HepG2 (cell line): ENCODE data around the gene MCOLN1. TPM values are rescaled to one million over a fixed set of nuclear protein-coding genes. Genes with fewer than 3 reads are reported as not detected.

Experiments used
- EP300 ChIP-seq, 3 experiments: sonication (generic) in 1 of 3; formaldehyde crosslinking in 1 of 3; IDR thresholded peaks; 2 replicates each; pipeline versions ENCODE4 v1.5.1 to v1.6.1; 2011 to 2020; ENCODE audit warnings: low read depth in 2 of 3, low read length in 2 of 3, borderline replicate concordance in 1 of 3, improper control_type of control experiment in 1 of 3, mild to moderate bottlenecking in 1 of 3, missing genetic modification reagents in 1 of 3, moderate library complexity in 1 of 3
- HCFC1 ChIP-seq: fragments of 150-350 bp; IDR thresholded peaks from 2 replicates; pipeline ENCODE4 v1.6.1; 2014; ENCODE audit warnings: low read depth, low read length
- NFYB ChIP-seq: sonication (generic); formaldehyde crosslinking; IDR thresholded peaks from 2 replicates; pipeline ENCODE4 v1.4.0; 2020; ENCODE audit warnings: missing genetic modification reagents
- PCBP1 ChIP-seq: fragments of 200-400 bp; formaldehyde crosslinking; IDR thresholded peaks from 2 replicates; pipeline ENCODE4 v1.6.1; 2017; ENCODE audit warnings: mild to moderate bottlenecking, low read depth, low read length, borderline replicate concordance
- PTBP1 ChIP-seq: fragments of 200-400 bp; formaldehyde crosslinking; IDR thresholded peaks from 2 replicates; pipeline ENCODE4 v1.6.1; 2018; ENCODE audit warnings: low read length, low read depth; ENCODE audit not compliant: poor library complexity, severe bottlenecking
- RERE ChIP-seq: IDR thresholded peaks from 2 replicates; pipeline ENCODE4 v1.6.1; 2016; ENCODE audit warnings: low read depth, missing genetic modification reagents, missing compliant biosample characterization
- ZNF121 ChIP-seq: sonication (generic); formaldehyde crosslinking; IDR thresholded peaks from 2 replicates; pipeline ENCODE4 v1.5.0; 2020; ENCODE audit warnings: mild to moderate bottlenecking, missing genetic modification reagents
- ZNF615 ChIP-seq: sonication (generic); formaldehyde crosslinking; IDR thresholded peaks from 2 replicates; pipeline ENCODE4 v1.5.0; 2020; ENCODE audit warnings: mild to moderate bottlenecking, missing genetic modification reagents, borderline replicate concordance
- polyA plus RNA-seq, 8 experiments: library from polyadenylated mRNA; depleted of rRNA in 3 of 8; stranded (reverse) in 7 of 8; unstranded in 1 of 8; fragments of >200 nt; fragmentation: Illumina TruSeq in 4 of 8; extraction: Trizol in 4 of 8; gene quantifications; 2 replicates each; pipeline versions ENCODE4 v1.2.1 to v1.2.3, GENCODE V29; 2011 to 2016; ENCODE audit warnings: low read depth in 4 of 8, missing spikeins in 1 of 8, mixed read lengths in 1 of 8; ENCODE audit not compliant: insufficient read depth in 1 of 8
- total RNA-seq, 5 experiments: library from RNA; depleted of rRNA; stranded (reverse); fragments of >200 nt; fragmentation: Illumina TruSeq; extraction: Trizol; gene quantifications; 2 replicates each; pipeline ENCODE4 v1.2.3, GENCODE V29; 2016; ENCODE audit warnings: low read depth in 1 of 5
- TF ChIP-seq, protein P1 (sequence below): sonication (generic); formaldehyde crosslinking; IDR thresholded peaks from 2 replicates; pipeline ENCODE4 v1.4.0; 2020; ENCODE audit warnings: missing genetic modification reagents
- TF ChIP-seq, protein P2 (sequence below): sonication (generic); formaldehyde crosslinking; IDR thresholded peaks from 2 replicates; pipeline ENCODE4 v1.9.0; 2021; ENCODE audit warnings: mild to moderate bottlenecking, missing genetic modification reagents

MCOLN1 gene
- total and polyA plus RNA-seq, 2 of the 13 experiments (the other 11 are each of a cell fraction or from before 2014, with no cell fraction given) = 3.4 to 15.7 TPM

DNA sequence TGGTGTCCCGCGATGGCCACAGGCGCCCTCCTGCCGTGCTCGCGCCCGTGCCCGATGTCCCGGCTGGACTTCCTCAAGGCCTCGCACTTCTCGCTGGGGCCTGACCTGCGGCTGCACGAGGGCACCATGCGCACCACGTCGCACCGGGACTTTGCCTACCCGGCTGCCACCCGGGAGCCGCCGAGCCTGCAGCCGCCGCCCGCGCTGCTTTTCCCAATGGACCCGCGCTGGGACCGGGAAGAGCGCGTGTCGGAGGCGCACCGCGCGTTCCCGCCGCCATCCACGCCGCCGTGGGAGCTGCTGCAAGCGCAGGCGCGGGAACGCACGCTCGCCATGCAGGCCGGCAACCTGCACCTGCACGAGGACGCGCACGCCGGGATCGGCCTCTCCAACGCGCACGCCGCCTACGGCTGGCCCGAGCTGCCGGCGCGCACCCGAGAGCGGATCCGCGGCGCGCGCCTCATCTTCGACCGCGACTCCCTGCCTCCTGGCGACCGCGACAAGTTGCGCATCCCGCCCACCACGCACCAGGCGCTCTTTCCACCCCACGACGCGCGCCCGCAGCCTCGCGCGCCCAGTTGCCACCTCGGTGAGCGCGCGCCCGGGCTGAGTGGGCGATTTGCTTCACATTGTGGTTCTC is 21.5 kb upstream of the MCOLN1 start (continued):
- TF ChIP-seq, protein P1, sequence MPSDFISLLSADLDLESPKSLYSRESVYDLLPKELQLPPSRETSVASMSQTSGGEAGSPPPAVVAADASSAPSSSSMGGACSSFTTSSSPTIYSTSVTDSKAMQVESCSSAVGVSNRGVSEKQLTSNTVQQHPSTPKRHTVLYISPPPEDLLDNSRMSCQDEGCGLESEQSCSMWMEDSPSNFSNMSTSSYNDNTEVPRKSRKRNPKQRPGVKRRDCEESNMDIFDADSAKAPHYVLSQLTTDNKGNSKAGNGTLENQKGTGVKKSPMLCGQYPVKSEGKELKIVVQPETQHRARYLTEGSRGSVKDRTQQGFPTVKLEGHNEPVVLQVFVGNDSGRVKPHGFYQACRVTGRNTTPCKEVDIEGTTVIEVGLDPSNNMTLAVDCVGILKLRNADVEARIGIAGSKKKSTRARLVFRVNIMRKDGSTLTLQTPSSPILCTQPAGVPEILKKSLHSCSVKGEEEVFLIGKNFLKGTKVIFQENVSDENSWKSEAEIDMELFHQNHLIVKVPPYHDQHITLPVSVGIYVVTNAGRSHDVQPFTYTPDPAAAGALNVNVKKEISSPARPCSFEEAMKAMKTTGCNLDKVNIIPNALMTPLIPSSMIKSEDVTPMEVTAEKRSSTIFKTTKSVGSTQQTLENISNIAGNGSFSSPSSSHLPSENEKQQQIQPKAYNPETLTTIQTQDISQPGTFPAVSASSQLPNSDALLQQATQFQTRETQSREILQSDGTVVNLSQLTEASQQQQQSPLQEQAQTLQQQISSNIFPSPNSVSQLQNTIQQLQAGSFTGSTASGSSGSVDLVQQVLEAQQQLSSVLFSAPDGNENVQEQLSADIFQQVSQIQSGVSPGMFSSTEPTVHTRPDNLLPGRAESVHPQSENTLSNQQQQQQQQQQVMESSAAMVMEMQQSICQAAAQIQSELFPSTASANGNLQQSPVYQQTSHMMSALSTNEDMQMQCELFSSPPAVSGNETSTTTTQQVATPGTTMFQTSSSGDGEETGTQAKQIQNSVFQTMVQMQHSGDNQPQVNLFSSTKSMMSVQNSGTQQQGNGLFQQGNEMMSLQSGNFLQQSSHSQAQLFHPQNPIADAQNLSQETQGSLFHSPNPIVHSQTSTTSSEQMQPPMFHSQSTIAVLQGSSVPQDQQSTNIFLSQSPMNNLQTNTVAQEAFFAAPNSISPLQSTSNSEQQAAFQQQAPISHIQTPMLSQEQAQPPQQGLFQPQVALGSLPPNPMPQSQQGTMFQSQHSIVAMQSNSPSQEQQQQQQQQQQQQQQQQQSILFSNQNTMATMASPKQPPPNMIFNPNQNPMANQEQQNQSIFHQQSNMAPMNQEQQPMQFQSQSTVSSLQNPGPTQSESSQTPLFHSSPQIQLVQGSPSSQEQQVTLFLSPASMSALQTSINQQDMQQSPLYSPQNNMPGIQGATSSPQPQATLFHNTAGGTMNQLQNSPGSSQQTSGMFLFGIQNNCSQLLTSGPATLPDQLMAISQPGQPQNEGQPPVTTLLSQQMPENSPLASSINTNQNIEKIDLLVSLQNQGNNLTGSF (CRISPR knock-in tag) = peak; percentile 54; the same call in 1 of the 2 replicates
- no peak for TF ChIP-seq ZNF615
- TF ChIP-seq EP300 (IDR thresholded peaks at IDR 0.05; ENCODE audit: low read depth in 2 of 2, low read length in 2 of 2) = no peak
- no peak for TF ChIP-seq EP300 (CRISPR knock-in tag; IDR thresholded peaks at IDR 0.05; ENCODE audit: borderline replicate concordance)
- no peak for TF ChIP-seq RERE (CRISPR knock-in tag)
- TF ChIP-seq, protein P2, sequence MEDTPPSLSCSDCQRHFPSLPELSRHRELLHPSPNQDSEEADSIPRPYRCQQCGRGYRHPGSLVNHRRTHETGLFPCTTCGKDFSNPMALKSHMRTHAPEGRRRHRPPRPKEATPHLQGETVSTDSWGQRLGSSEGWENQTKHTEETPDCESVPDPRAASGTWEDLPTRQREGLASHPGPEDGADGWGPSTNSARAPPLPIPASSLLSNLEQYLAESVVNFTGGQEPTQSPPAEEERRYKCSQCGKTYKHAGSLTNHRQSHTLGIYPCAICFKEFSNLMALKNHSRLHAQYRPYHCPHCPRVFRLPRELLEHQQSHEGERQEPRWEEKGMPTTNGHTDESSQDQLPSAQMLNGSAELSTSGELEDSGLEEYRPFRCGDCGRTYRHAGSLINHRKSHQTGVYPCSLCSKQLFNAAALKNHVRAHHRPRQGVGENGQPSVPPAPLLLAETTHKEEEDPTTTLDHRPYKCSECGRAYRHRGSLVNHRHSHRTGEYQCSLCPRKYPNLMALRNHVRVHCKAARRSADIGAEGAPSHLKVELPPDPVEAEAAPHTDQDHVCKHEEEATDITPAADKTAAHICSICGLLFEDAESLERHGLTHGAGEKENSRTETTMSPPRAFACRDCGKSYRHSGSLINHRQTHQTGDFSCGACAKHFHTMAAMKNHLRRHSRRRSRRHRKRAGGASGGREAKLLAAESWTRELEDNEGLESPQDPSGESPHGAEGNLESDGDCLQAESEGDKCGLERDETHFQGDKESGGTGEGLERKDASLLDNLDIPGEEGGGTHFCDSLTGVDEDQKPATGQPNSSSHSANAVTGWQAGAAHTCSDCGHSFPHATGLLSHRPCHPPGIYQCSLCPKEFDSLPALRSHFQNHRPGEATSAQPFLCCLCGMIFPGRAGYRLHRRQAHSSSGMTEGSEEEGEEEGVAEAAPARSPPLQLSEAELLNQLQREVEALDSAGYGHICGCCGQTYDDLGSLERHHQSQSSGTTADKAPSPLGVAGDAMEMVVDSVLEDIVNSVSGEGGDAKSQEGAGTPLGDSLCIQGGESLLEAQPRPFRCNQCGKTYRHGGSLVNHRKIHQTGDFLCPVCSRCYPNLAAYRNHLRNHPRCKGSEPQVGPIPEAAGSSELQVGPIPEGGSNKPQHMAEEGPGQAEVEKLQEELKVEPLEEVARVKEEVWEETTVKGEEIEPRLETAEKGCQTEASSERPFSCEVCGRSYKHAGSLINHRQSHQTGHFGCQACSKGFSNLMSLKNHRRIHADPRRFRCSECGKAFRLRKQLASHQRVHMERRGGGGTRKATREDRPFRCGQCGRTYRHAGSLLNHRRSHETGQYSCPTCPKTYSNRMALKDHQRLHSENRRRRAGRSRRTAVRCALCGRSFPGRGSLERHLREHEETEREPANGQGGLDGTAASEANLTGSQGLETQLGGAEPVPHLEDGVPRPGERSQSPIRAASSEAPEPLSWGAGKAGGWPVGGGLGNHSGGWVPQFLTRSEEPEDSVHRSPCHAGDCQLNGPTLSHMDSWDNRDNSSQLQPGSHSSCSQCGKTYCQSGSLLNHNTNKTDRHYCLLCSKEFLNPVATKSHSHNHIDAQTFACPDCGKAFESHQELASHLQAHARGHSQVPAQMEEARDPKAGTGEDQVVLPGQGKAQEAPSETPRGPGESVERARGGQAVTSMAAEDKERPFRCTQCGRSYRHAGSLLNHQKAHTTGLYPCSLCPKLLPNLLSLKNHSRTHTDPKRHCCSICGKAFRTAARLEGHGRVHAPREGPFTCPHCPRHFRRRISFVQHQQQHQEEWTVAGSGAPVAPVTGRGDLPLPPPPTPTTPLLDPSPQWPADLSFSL (CRISPR knock-in tag) = no peak
- no peak for TF ChIP-seq ZNF121
- TF ChIP-seq PTBP1 = no peak
- TF ChIP-seq HCFC1 = no peak
- no peak for TF ChIP-seq PCBP1
- TF ChIP-seq NFYB (CRISPR knock-in tag) = 0 out of 2 replicates have a peak, but pooled peaks have one; percentile 13
